HG03135 (cell line): ENCODE results near the gene CD48.
"Not testable (repeated sequence)": the region's sequence is repeated elsewhere in the genome, so short reads cannot be mapped to it uniquely, and the experiment has no call there.

ENCODE experiments used
- ATAC-seq: cut with Tn5 transposase; IDR thresholded peaks from one replicate; pipeline ENCODE4 v1.9.1; 2021; ENCODE audit warnings: mild to moderate bottlenecking, moderate library complexity; ENCODE audit not compliant: unreplicated experiment

The CD48 gene

DNA sequence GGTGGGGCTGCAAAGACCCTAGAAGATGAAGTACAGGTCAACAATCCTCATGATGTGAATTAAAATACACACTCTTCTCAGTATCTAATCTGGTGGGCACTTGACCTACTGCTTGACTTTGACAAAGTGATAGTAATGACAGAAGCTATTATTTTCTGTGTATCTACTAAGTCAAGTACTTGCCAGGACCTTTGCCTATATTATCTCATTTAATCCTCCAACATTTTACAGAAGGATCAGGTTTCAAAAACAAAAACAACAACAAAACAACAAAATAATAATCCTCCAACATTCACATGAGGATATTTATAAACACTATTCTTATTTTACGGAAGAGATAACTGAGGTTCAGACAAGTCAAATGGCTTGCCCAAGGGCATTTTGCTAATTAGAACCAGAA lies 4.4 kb upstream of the CD48 start:
- no peak for ATAC-seq

GRCh38 chr1:160714034-160714648 lies 2.5 kb upstream of the CD48 start:
- not testable (repeated sequence) for ATAC-seq

DNA sequence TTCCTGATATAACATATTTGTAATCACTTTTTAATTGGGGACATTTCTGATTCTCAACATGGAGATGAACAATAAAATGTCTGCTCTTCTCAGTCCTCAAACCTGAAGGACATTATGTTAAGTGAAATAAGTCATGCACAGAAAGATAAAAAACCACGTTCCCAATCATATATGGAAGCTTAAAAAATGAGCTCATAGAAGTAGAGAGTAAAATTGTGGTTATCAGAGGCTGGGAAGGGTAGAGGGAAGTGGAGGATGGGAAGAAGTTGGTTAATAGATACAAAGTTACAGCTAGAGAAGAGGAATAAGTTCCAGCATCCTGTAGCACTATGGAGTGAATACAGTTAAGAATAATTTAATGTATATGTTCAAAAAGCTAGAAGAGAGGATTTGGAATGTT lies 1.5 kb upstream of the CD48 start:
- ATAC-seq, result no peak

DNA sequence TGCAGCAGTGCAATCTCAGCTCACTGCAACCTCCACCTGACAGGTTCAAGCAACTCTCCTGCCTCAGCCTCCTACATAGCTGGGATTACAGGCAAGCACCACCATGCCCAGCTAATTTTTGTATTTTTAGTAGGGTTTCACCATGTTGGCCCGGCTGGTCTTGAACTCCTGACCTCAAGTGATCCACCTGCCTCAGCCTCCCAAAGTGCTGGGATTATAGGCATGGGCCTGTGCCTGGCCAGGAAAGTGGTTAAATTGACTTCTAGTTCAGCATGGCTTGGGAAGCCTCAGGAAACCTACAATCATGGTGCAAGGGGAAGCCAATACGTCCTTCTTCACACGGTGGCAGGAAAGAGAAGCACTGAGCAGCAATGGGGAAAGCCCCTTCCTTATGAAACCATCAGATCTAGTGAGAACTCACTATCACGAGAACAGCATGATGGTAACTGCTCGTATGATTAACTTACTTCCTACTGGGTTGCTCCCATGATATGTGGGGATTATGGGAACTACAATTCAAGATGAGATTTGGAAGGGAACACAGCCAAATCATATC lies 981 bp upstream of the CD48 start:
- peak; percentile 42 for ATAC-seq

- no peak for ATAC-seq
These were observed 383 bp downstream of the CD48 start for GRCh38 chr1:160711276-160711601.

GRCh38 chr1:160710517-160711252 lies 937 bp downstream of the CD48 start:
- no peak for ATAC-seq

GRCh38 chr1:160709715-160710114 lies 1.9 kb downstream of the CD48 start:
- ATAC-seq, result no peak

DNA sequence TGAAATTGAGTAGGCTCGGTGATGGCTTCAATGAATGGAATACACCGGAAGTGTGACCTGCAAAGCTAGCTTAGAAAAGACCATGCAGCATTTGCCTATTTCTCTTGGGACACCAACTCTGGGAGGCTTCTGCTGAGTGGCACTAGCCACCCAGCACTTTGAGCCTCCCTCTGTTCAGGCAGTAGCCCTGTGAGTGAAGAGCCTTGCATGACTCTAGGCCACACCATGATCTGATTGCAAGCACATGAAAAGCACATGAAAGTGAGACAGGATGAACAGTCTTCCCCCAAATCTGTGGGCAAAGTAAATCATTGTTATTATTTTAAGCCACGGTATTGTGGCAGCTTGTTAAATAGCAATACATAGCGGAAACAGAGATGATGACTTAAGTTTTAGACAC lies 2.8 kb downstream of the CD48 start:
- peak; percentile 34 for ATAC-seq

DNA sequence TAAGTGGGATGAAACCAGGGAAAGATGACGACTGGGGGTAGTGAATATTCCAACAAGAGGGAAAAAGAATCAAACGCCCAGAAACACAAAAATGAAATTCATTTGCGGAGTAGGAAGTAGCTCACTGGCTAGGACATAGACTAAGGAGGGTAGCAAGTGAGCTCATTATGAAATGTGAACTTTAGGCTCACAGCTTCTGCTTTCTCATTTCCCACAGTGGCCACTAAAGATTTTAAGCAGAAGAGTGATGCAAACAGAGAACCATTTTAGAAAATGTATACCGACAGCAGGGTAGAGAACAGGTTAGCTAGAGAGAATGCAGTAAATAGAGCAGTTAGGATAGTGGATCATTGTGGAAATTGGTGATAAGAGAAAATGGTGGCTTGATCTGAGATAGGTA lies 3.5 kb downstream of the CD48 start:
- no peak for ATAC-seq

DNA sequence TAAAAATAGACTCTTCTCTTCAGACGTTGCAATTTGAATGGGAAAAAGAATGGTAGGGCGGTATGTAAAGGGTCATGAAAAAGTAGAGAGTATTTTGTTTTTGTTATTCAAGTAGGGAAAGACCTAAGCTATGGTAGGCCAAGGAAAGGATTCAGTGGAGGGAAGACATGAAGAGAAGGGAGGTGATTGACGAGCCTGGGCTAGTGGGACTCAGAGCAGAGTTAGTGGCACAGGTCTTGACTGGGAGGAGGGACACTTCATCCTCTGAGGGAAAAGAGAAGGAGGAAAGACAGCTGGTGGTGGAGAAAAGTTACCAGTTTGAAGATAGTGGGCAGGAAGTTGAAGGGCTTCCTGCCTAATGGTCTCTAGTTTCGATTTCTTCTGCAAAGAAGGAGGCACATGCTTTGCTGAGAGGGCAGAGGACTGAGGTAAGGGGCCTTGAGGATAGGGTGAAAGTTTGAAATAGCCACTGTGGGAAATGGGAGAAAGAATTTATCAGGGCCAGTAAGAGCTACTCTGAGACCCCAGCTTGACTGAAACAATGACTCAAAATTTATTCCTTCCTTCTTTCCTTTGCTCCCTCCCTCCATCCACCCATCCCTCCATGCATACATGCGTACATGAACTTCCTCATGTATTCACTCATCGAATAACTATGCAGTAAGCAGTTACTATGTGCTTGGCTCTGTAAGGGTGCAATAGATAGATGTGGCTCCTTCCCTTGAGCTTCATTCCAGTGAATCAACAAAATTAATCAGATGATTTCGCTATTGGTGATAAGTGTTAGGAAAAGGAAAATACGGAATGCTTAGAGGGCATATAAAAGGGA lies 4.2 kb downstream of the CD48 start:
- ATAC-seq, result no peak

GRCh38 chr1:160706526-160707235 lies 4.9 kb downstream of the CD48 start:
- no peak for ATAC-seq

DNA sequence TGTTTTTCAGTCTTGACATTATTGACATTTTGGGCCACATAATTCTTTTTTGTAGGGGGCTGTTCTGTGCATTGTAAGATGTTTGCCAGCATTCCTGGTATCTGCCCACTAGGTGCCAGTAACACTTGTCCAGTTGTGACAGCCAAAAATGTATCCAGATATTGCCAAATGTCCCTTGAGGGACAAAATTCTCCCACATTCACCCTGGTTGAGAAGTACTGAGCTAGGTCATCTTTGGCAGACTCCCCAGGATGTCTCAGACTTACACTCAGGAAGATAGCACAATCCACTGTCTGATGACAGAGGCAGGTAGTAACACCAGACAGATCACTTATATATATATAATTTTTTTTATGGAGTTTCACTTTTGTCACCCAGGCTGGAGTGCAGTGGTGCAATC lies 5.9 kb downstream of the CD48 start:
- ATAC-seq, result no peak

- ATAC-seq, result not testable (repeated sequence)
These were observed 6.4 kb downstream of the CD48 start for GRCh38 chr1:160705212-160705621.

DNA sequence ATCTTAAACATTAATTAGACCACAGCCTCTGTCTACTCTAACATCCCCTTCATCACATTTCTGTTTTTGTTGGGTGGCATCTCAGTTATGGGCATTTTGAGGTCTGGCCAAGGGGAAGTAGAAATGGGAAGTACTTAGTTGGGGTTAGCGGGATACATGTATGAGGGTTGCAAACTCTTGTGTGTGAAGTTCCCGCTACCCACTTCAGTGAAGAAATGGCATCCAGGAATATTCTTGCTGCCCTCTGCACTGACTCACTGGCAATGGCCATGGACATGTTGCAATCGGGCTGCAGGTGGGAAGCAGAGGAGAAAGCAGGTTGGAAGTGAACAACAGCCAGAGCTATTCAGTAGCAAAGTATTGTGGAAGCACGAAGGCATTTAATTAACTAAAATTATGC lies 7.4 kb downstream of the CD48 start:
- ATAC-seq, result no peak

DNA sequence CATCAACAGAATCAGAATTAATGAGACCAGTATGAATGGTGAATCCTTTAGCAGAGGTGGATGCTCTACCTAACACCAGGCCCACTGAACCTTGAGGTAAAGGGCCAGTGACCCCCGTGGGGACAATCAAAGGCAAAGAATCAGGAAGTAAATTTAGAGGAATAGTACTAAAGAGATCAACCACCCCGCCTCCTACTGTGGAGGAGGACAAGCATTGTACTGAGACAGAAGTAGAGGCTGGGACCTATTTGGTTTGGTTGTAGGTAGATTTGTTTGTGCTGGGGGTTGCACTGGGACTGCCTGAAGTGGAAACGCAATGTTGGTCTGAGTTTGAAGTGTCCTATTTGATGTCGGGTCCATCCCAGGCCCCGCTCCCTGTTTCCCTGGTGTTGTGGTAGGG lies 9.5 kb downstream of the CD48 start:
- ATAC-seq, result no peak

DNA sequence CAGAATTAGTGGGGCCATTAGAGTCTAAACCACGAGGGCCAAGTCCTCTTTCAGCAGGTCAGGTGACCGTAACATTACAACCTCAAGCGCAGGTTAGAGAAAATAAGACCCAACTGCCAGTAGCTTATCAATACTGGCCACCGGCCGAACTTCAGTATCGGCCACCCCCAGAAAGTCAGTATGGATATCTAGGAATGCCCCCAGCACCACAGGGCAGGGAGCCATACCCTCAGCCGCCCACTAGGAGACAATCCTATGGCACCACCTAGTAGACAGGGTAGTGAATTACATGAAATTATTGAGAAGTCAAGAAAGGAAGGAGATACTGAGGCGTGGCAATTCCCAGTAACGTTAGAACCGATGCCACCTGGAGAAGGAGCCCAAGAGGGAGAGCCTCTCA lies 19.2 kb downstream of the CD48 start:
- not testable (repeated sequence) for ATAC-seq

- ATAC-seq, result no peak
These were observed 26.4 kb downstream of the CD48 start for GRCh38 chr1:160685266-160685665.

DNA sequence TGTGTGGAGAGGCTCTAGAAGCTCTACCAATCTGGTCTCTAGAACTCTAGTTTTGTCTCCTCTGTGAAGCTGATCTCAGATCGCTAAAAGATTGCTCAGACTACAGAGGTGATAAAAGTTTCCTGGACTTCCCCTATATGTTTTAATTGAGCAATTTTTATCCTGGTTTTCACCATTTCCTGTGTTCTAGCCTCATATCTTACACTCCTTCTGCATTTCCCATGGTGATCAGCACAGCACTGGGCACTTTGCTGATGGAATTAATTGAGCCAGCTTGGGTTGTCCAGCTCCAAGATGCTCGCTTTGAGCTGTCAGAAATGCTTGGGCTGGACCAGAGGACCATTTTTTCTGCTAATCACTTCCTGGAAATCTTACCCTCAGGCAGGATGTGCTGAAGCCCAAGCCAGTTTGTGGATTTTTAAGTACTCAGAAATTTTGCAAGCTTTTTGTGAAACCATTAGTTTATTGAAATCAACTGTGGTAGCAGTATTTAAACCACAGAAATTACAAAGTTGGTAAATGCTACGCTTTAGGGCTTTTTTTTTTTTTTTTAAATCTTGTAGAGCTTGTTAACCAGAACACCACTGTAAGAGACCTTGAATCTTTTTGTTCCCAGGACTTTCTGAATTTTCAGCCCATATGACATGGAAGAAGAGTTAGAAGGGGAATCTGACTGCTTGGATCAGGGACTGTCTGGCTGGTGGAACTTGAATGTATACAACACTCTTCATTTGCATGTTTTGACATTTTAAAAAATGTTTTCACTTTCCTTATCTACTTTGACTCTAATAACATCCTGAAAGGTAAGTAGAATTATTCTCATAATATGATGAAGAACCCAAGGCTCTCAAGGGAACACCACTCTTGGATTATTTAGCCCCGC lies 28.4 kb downstream of the CD48 start:
- no peak for ATAC-seq

DNA sequence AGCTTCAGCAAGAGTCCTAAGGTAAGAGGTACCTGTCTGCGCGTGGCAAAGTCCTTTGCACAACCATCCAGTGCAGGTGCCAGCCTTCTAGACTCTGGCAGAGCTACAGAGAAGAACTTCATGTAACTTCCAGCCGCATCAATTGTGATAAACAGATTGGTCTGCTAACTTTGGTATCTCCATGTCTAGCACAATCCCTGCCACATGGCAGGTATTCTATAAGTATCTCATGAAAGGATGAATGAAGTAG lies 29.8 kb downstream of the CD48 start:
- ATAC-seq, result no peak

- ATAC-seq, result peak; percentile 55
These were observed 30.3 kb downstream of the CD48 start for GRCh38 chr1:160681066-160681890.
